GM20431 (cell line): ENCODE data around the gene FRAS1.
"Not testable (repeated sequence)": the region's sequence is repeated elsewhere in the genome, so short reads cannot be mapped to it uniquely, and the experiment has no call there.

ENCODE experiments used
- in situ Hi-C: fragments of 300-500 bp; cut with MseI, MboI; formaldehyde crosslinking; loops from one replicate; pipeline ENCODE4 v1.15.0; 2020; ENCODE audit warnings: low sequenced_read_pairs; ENCODE audit not compliant: unreplicated experiment

Gene FRAS1

GRCh38 chr4:78057600-78058550 is 752 bp downstream of the FRAS1 start:
- in situ Hi-C loops = no loop called here

GRCh38 chr4:78058591-78059523 is 1.7 kb downstream of the FRAS1 start:
- in situ Hi-C loops = no loop called here

- in situ Hi-C loops = no loop called here
Measured at GRCh38 chr4:78059524-78059889, 2.4 kb downstream of the FRAS1 start.

GRCh38 chr4:78059938-78060337 is 2.8 kb downstream of the FRAS1 start:
- in situ Hi-C loops = no loop called here

- in situ Hi-C loops = no loop called here
Measured at GRCh38 chr4:78061939-78062570, 4.9 kb downstream of the FRAS1 start.

GRCh38 chr4:78065508-78066192 is 8.5 kb downstream of the FRAS1 start:
- in situ Hi-C loops = no loop called here

- in situ Hi-C loops = no loop called here
Measured at GRCh38 chr4:78068481-78068880, 11.4 kb downstream of the FRAS1 start.

GRCh38 chr4:78069319-78069718 is 12.2 kb downstream of the FRAS1 start:
- in situ Hi-C loops = no loop called here

GRCh38 chr4:78069859-78070258 is 12.7 kb downstream of the FRAS1 start:
- in situ Hi-C loops = no loop called here

GRCh38 chr4:78070731-78071282 is 13.7 kb downstream of the FRAS1 start:
- in situ Hi-C loops = no loop called here

- in situ Hi-C loops = no loop called here
Measured at GRCh38 chr4:78074759-78075158, 17.6 kb downstream of the FRAS1 start.

- in situ Hi-C loops = no loop called here
Measured at GRCh38 chr4:78075986-78076385, 18.9 kb downstream of the FRAS1 start.

- in situ Hi-C loops = no loop called here
Measured at GRCh38 chr4:78078101-78078500, 21.0 kb downstream of the FRAS1 start.

- in situ Hi-C loops = no loop called here
Measured at GRCh38 chr4:78079726-78080430, 22.8 kb downstream of the FRAS1 start.

GRCh38 chr4:78081541-78081940 is 24.4 kb downstream of the FRAS1 start:
- in situ Hi-C loops = no loop called here

GRCh38 chr4:78083035-78083434 is 25.9 kb downstream of the FRAS1 start:
- in situ Hi-C loops = no loop called here

- in situ Hi-C loops = no loop called here
Measured at GRCh38 chr4:78091534-78091933, 34.4 kb downstream of the FRAS1 start.

- in situ Hi-C loops = not testable (repeated sequence)
Measured at GRCh38 chr4:78092350-78092749, 35.2 kb downstream of the FRAS1 start.

GRCh38 chr4:78092850-78093249 is 35.7 kb downstream of the FRAS1 start:
- in situ Hi-C loops = no loop called here
